Activated CD4-positive, CD25-positive, alpha-beta regulatory T cell treated with anti-CD3 and anti-CD28 coated beads, Interleukin-2, amount 50 U/mL, for 72 hours (primary cell): ENCODE results near the gene RNU6-7.

Source experiments
- DNase-seq: peaks from one replicate; pipeline ENCODE4 v3.0.0; 2021

Gene RNU6-7

DNA sequence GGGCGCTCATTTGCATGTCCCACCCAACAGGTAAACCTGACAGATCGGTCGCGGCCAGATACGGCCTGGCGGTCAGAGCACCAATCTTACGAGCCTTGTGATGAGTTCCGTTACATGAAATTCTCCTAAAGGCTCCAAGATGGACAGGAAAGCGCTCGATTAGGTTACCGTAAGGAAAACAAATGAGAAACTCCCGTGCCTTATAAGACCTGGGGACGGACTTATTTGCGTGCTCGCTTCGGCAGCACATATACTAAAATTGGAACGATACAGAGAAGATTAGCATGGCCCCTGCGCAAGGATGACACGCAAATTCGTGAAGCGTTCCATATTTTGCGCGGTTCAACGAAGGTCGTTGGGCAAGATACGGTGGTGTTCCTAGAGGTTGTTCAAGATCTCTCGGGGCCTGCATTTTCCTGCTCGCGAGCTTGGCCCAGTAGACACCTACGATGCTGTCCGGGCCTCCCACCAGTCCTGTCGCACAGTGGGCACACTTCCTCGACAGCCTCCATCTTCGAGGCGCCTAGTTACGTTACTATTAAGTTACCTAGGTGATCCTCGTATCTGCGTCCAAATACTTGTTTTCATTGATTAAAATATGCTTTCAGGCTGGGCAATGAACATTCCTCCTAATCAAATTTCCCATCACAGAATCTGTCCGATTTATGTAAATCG, at the start of gene RNU6-7:
TSS of gene RNU6-7 (plus strand) at position 230 of the 675 bp plus-strand sequence.
- peak; percentile 44 for DNase-seq

GRCh38 chr14:32166029-32166428, 35.8 kb upstream of the RNU6-7 start:
- DNase-seq, result no peak

GRCh38 chr14:32166924-32167323, 34.9 kb upstream of the RNU6-7 start:
- no peak for DNase-seq

DNA sequence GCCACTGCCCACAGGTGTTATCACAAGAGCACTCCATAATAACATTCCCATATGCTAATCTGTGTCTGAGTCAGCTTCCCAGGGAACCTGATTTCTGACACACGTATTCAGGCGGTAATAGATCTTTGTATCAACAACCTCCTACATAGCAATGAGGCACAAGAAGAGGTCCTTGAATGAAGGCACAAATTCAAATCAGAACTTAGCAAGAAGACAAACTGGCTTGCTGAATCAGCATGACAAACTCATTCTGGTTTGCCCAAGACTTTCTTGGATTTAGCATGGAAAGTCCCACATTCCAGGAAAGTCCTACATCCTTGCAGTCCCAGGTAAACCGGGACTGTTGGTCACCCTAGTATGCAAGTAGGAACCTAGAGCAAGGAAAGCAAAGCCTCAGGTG, 33.9 kb upstream of the RNU6-7 start:
- no peak for DNase-seq

- DNase-seq, result no peak
These were observed 32.7 kb upstream of the RNU6-7 start for GRCh38 chr14:32169191-32169590.

DNA sequence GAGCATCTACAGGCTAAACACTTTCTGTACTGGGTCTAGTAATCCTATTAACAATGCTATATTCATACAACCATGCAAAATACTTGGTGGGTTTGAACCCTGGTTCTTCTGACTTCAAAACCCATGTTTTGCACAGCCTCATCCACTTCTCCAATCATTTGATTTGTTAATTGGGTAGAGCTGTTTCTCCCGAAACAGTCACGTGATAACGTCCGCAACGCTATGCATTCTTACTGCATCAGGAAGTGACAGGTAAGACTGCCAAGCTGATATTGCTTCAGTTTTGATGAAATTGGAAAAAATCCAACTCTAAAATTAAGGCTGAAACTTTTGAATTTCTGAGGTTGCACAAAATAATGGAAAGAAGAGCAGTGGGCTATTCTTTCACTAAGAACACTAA, 30.4 kb upstream of the RNU6-7 start:
- no peak for DNase-seq

- no peak for DNase-seq
These were observed 18.4 kb upstream of the RNU6-7 start for GRCh38 chr14:32183151-32184058.

GRCh38 chr14:32185097-32185496, 16.7 kb upstream of the RNU6-7 start:
- no peak for DNase-seq

DNA sequence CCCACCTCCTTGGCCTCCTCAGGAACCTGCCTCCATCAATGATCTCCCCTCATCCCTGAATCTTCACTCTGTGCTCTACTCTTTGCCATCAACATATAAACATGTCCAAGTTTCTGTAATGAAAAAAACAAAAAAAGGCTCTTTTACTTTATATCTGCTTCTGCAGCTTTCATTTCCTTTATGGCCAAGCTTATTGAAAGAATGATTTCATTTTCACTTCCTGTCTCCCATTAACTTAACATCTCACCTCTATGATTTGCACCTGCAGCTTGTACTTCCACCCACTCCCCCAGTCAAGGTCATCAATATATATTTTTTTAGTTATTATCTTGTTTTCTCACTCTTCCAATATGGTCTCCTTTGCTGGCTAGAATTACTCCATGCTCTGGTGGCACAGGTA, 15.6 kb upstream of the RNU6-7 start:
- no peak for DNase-seq

DNA sequence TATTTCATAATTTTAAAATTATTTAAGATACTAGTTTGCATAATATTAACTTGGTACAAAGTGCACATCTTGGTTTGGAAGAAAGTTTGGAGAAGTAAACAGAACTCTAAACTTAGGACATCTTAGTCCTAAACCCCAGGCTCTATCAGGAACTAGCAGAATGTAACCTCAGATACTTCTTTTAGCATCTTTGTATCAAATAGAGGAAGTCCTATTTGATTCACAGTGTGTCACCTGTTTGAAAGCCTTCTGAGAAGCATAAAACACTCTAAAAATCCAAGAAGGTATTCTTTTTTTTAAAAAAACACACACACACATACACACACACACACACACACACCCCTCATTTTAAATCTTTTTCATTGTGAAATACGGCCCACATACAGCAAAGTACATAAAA, 12.0 kb upstream of the RNU6-7 start:
- DNase-seq, result no peak

DNA sequence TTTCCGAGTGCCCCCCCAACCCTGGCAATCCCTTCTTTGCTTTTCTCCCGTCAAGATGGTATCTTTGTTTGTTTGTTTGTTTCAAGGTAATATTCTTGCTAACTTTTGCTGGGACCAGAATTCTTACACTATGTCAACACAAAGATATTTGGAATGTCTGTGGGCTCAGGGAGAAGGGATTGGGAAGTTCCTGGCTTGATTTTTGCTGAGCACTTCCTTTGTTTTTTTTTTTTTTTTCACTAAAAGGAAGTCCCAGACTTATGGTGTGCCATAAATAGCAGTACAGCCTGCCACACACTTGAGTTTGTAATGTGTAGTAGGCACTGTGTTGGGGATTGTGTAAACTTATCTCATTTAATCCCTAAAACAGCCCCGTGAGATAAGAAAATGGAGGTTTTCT, 11.2 kb upstream of the RNU6-7 start:
- DNase-seq, result no peak

GRCh38 chr14:32192712-32193373, 9.0 kb upstream of the RNU6-7 start:
- DNase-seq, result no peak

- no peak for DNase-seq
These were observed 8.3 kb upstream of the RNU6-7 start for GRCh38 chr14:32193532-32193931.

DNA sequence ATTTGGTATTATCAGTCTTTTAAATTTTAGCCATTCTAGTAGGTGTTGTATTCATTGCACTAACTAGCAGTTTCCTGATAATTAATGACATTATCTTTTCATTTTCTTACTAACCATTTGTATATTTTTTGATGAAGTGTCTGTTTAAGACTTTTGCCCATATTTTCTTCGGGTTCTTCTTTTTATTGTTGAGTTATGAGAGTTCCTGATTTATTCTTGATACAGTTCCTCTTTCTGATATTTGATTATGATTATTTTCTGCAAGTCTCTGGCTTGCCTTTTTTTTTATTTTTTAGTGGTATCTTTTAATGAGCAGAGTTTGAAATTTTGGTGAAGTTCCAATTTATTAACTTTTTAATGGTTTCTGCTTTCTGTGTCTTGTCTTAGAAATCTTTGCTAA, 6.2 kb upstream of the RNU6-7 start:
- DNase-seq, result no peak

GRCh38 chr14:32197919-32198318, 3.9 kb upstream of the RNU6-7 start:
- no peak for DNase-seq

DNA sequence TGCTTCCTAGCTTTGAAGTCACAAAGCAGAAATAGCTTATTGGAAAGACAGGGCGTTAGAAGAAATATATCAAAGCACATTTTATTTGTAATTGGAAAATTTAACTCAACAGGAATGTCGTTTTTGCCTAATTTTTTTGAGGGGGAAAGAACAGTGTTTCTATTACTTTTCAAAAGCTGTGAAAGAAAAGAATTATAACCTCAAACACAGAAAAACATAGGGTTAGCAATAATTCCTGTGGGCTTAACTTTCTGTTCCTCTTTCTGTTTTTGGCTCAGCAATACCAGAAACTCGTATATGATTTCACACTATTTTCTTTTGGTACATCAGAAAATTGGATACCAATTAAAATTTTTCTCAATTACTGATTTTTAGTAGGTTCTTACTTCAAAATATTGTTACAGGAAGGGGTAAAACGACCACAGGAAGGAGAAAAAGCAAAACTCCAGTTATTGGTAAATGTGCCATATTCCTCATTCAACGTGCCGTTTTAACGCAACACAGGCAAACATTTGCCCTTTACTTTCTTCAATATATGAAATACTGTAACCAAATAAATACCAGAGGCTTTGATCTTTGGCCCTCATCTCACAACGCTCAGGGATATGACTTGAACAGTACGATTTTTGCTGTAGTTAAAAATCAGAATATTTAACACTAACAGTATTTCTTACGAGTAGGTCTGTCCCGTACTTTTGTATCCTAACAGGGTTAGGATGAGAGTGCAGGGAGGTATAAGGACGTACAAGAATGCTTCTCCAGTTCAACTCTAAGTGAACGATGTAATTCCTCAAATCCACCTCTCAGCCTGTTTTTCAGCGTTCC, 1.3 kb upstream of the RNU6-7 start:
- no peak for DNase-seq

DNA sequence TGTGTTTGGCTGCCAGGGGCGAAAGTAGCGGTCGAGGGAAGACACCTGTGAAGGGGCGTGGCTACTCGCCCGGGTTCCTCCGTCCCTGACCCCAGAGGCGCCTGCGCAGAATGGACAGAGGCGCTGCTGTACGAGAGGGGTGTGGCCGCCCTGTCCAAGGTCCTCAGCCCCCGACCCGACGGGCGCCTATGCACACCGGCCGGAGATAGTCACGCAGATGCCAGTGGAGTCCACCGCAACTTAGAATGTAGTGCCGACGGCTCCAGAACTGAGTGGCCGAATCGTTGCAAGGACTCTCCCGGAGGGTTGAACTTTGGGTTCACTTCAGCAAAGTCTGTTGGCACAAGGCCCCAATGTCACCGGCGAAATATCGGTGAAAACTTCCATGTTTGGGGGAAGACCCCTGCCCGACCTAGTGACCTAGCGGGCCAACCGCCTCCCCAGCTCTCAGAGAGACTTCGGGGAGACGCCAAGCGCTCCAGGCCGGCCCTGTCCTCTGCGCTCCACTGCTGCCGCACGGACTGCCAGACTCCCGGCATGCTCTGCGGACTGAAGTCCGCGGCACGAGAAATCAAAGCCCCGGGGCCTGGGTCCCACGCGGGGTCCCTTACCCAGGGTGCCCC, 541 bp upstream of the RNU6-7 start:
- peak; percentile 85 for DNase-seq

- DNase-seq, result no peak
These were observed 699 bp downstream of the RNU6-7 start for GRCh38 chr14:32202491-32202997.

- DNase-seq, result peak; percentile 81
These were observed 1.4 kb downstream of the RNU6-7 start, which contains the start of gene RNU6-8 for GRCh38 chr14:32202998-32203882. RNU6-8 (minus strand) TSS chr14:32203269.

GRCh38 chr14:32203928-32204357, 2.1 kb downstream of the RNU6-7 start:
- no peak for DNase-seq

GRCh38 chr14:32205554-32205953, 3.7 kb downstream of the RNU6-7 start:
- DNase-seq, result no peak
